ENCODE results near the gene KRTAP5-3. TPM values are rescaled to one million over a fixed set of nuclear protein-coding genes. Genes with fewer than 3 reads are reported as not detected.
"Not testable (repeated sequence)": the region's sequence is repeated elsewhere in the genome, so short reads cannot be mapped to it uniquely, and the experiment has no call there.

Gene KRTAP5-3
- total RNA-seq, 4 donors from 2014 or later, result not detected

DNA sequence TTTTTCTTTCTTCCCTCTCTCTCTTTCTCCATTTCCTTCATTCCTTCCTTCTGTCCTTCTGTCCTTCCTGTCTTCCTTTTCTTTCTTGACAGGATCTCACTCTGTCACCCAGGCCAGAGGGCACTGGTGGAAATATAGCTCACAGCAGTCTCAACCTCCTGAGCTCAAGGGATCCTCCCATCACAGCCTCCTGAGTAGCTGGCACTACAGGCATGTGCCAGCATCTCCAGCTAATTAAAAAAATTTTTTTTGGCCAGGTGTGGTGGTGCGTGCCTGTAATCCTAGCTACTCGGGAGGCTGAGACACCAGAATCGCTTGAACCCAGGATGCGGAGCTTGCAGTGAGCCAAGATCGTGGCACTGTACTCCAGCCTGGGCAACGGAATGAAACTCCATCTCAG is 31.4 kb downstream of the KRTAP5-3 start:
- peaks cover 0 to 29% (median 10%) of the 10 kb centered on the region in 4 donors for H3K4me1 ChIP-seq
- TF ChIP-seq POLR2A (IDR thresholded peaks at IDR 0.05) (no peak), EP300 (IDR thresholded peaks at IDR 0.05) (no peak)
- TF ChIP-seq, protein P1, sequence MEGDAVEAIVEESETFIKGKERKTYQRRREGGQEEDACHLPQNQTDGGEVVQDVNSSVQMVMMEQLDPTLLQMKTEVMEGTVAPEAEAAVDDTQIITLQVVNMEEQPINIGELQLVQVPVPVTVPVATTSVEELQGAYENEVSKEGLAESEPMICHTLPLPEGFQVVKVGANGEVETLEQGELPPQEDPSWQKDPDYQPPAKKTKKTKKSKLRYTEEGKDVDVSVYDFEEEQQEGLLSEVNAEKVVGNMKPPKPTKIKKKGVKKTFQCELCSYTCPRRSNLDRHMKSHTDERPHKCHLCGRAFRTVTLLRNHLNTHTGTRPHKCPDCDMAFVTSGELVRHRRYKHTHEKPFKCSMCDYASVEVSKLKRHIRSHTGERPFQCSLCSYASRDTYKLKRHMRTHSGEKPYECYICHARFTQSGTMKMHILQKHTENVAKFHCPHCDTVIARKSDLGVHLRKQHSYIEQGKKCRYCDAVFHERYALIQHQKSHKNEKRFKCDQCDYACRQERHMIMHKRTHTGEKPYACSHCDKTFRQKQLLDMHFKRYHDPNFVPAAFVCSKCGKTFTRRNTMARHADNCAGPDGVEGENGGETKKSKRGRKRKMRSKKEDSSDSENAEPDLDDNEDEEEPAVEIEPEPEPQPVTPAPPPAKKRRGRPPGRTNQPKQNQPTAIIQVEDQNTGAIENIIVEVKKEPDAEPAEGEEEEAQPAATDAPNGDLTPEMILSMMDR (IDR thresholded peaks at IDR 0.05), result no peak
- H3K27me3 ChIP-seq, result peaks cover 0 to 35% of the 10 kb centered on the region in 2 donors
- DNase-seq (ENCODE audit: low spot score in 2 of 2), result no peak
- H3K36me3 ChIP-seq, result no peaks in the 10 kb centered on the region
- H3K4me3 ChIP-seq, result no peak overlapping the region
- no peak overlapping the region for H3K27ac ChIP-seq
- peaks cover 0 to 14% (median 0%) of the 10 kb centered on the region in 4 donors for H3K9me3 ChIP-seq
- WGBS, 2 donors, result 82 to 86% methylated on average over 6 of the region's 6 CpGs

DNA sequence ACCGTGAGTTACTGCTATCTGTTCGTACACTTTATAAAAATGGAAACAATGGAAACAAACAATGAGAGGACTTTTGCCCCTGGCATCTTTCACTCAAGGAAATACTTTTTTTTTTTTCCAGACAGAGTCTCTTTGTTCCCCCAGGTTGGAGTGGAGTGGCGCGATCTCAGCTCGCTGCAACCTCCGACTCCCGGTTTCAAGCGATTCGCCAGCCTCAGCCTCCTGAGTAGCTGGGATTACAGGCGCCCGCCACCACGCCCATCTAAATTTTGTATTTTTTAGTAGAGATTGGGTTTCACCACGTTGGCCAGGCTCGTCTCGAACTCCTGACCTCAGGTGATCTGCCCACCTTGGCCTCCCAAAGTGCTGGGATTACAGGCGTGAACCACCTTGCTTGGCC is 32.5 kb downstream of the KRTAP5-3 start:
- not testable (repeated sequence) for DNase-seq (ENCODE audit: low spot score in 2 of 2); H3K36me3 ChIP-seq; H3K4me3 ChIP-seq; H3K27ac ChIP-seq
- H3K9me3 ChIP-seq, result peaks cover 0 to 14% (median 0%) of the 10 kb centered on the region in 4 donors
- H3K27me3 ChIP-seq, result peaks cover 0 to 35% of the 10 kb centered on the region in 2 donors
- peaks cover 0 to 37% (median 14%) of the 10 kb centered on the region in 4 donors for H3K4me1 ChIP-seq
- 90 to 91% methylated on average over 16 of the region's 16 CpGs for WGBS, 2 donors

GRCh38 chr11:1574933-1575242 is 33.4 kb downstream of the KRTAP5-3 start:
- WGBS, 2 donors, result 14% methylated on average over 7 of the region's 7 CpGs
- Histone ChIP-seq H3K36me3 (no peaks in the 10 kb centered on the region), H3K4me1 (peaks cover 0 to 45% (median 16%) of the 10 kb centered on the region in 4 donors), H3K27me3 (peaks cover 0 to 35% of the 10 kb centered on the region in 2 donors), H3K9me3 (peaks cover 0 to 14% (median 0%) of the 10 kb centered on the region in 4 donors), H3K4me3 (no peak overlapping the region), H3K27ac (no peak overlapping the region)
- TF ChIP-seq EP300 (IDR thresholded peaks at IDR 0.05) (no peak), POLR2A (IDR thresholded peaks at IDR 0.05) (no peak)
- TF ChIP-seq, protein P1 (IDR thresholded peaks at IDR 0.05), result no peak
- no peak for DNase-seq (ENCODE audit: low spot score in 2 of 2)

GRCh38 chr11:1574238-1574932 is 33.9 kb downstream of the KRTAP5-3 start:
- TF ChIP-seq, protein P1 (IDR thresholded peaks at IDR 0.05), result peak; percentile 88 to 98 (median 97)
- TF ChIP-seq EP300 (IDR thresholded peaks at IDR 0.05), result no peak
- TF ChIP-seq POLR2A (IDR thresholded peaks at IDR 0.05), result no peak
- H3K27ac ChIP-seq, result peak overlapping the region; percentile 71 to 95 (median 92)
- H3K36me3 ChIP-seq, result no peaks in the 10 kb centered on the region
- DNase-seq (ENCODE audit: low spot score in 2 of 2), result no peak
- WGBS, 2 donors, result 1 to 2% methylated on average over 10 to 27 of the region's 64 CpGs
- peaks cover 0 to 35% of the 10 kb centered on the region in 2 donors for H3K27me3 ChIP-seq
- H3K9me3 ChIP-seq, result peaks cover 0 to 14% (median 0%) of the 10 kb centered on the region in 4 donors
- peak overlapping the region; percentile 23 to 65 (median 43) for H3K4me3 ChIP-seq
- peaks cover 0 to 50% (median 20%) of the 10 kb centered on the region in 4 donors for H3K4me1 ChIP-seq

DNA sequence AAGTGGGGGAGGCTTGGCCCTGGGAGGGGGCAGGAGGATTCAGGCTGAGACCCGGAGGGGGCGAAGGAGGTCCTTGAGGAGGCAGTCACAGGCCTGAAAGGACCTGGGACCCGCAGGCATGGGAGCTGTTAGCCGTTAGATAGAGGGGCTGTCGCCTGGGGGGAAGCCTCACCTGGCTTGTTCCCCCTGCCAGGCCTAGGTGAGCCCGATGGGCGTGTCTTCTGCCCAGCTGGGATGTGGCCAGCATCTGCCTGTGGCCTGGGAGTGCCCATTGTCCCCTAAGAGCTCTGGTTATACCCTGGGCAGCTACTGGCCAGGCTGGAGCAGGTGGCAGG is 34.4 kb downstream of the KRTAP5-3 start:
- Histone ChIP-seq H3K4me1 (peaks cover 0 to 55% (median 20%) of the 10 kb centered on the region in 4 donors), H3K36me3 (no peaks in the 10 kb centered on the region), H3K27ac (peak overlapping the region; percentile 71 to 95 (median 92)), H3K27me3 (peaks cover 0 to 35% of the 10 kb centered on the region in 2 donors), H3K4me3 (peak overlapping the region in 2 of 4 donors; percentile 60 to 65), H3K9me3 (peaks cover 0 to 13% (median 0%) of the 10 kb centered on the region in 4 donors)
- DNase-seq (ENCODE audit: low spot score in 2 of 2), result no peak
- WGBS, 2 donors, result 15 to 24% methylated on average over 3 to 4 of the region's 7 CpGs
- TF ChIP-seq EP300 (IDR thresholded peaks at IDR 0.05) (no peak), POLR2A (IDR thresholded peaks at IDR 0.05) (no peak)
- TF ChIP-seq, protein P1 (IDR thresholded peaks at IDR 0.05), result no peak
